ENCODE measurements around the gene PGGT1B. TPM values are rescaled to one million over a fixed set of nuclear protein-coding genes. Genes with fewer than 3 reads are reported as not detected.

PGGT1B gene
- total and polyA plus RNA-seq, 9 donors, result 11.9 to 19.6 (median 15.7) TPM

GRCh38 chr5:115295777-115296123 lies 33.1 kb upstream of the PGGT1B start:
- Histone ChIP-seq H3K36me3 (ENCODE audit: control insufficient read depth, insufficient read depth, low read length) (no peaks in the 10 kb centered on the region), H3K27ac (ENCODE audit: low read length) (no peak overlapping the region), H3K4me1 (ENCODE audit: control insufficient read depth, insufficient read depth, low read length) (peaks cover 2% of the 10 kb centered on the region), H3K9me3 (replicated peaks; ENCODE audit: control insufficient read depth, low read depth, low read length) (peaks cover 6% of the 10 kb centered on the region), H3K4me3 (ENCODE audit: low read length) (peak overlapping the region; percentile 59), H3K27me3 (ENCODE audit: control insufficient read depth, insufficient read depth, low read length) (no peaks in the 10 kb centered on the region)
- DNase-seq, result no peak
- 2% methylated on average over 7 of the region's 11 CpGs for WGBS (ENCODE audit: insufficient coverage)

- peaks cover 2% of the 10 kb centered on the region for H3K4me1 ChIP-seq (ENCODE audit: control insufficient read depth, insufficient read depth, low read length)
Observed at GRCh38 chr5:115291397-115291796, 28.7 kb upstream of the PGGT1B start.

DNA sequence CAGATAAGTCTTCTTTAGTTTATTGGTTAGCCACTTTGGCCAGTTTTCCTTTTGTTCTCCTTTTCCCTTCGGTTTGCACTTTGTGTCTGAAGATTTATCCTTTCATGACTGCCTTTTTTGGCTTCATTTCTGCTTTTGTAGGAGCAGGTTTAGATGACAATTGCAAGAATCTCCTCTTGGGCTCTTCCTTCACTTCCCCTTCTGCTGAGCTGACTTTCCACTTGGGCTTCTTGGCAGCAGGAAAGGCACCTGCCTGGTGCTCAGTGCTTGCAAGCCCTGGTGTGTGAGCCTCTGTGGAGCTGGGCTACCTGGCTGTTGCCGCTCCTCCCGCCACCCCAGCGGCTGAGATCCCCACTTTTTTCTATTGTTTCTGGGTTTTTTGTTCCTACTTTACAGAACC lies 26.4 kb upstream of the PGGT1B start:
- Histone ChIP-seq H3K36me3 (ENCODE audit: control insufficient read depth, insufficient read depth, low read length) (no peaks in the 10 kb centered on the region), H3K9me3 (replicated peaks; ENCODE audit: control insufficient read depth, low read depth, low read length) (peaks cover 6% of the 10 kb centered on the region), H3K4me3 (ENCODE audit: low read length) (no peak overlapping the region), H3K4me1 (ENCODE audit: control insufficient read depth, insufficient read depth, low read length) (no peaks in the 10 kb centered on the region), H3K27ac (ENCODE audit: low read length) (no peak overlapping the region), H3K27me3 (ENCODE audit: control insufficient read depth, insufficient read depth, low read length) (no peaks in the 10 kb centered on the region)
- DNase-seq, result peak; percentile 58
- WGBS (ENCODE audit: insufficient coverage), result no CpG with 5 or more reads among the region's 4 CpGs

More at GRCh38 chr5:115291397-115291796, 28.7 kb upstream of the PGGT1B start:
- DNase-seq, result no peak
- Histone ChIP-seq H3K9me3 (replicated peaks; ENCODE audit: control insufficient read depth, low read depth, low read length) (peaks cover 6% of the 10 kb centered on the region), H3K27me3 (ENCODE audit: control insufficient read depth, insufficient read depth, low read length) (no peaks in the 10 kb centered on the region), H3K36me3 (ENCODE audit: control insufficient read depth, insufficient read depth, low read length) (no peaks in the 10 kb centered on the region), H3K27ac (ENCODE audit: low read length) (no peak overlapping the region), H3K4me3 (ENCODE audit: low read length) (no peak overlapping the region)

- Histone ChIP-seq H3K36me3 (ENCODE audit: control insufficient read depth, insufficient read depth, low read length) (no peaks in the 10 kb centered on the region), H3K4me3 (ENCODE audit: low read length) (no peak overlapping the region), H3K4me1 (ENCODE audit: control insufficient read depth, insufficient read depth, low read length) (no peaks in the 10 kb centered on the region), H3K27ac (ENCODE audit: low read length) (no peak overlapping the region), H3K9me3 (replicated peaks; ENCODE audit: control insufficient read depth, low read depth, low read length) (no peaks in the 10 kb centered on the region), H3K27me3 (ENCODE audit: control insufficient read depth, insufficient read depth, low read length) (no peaks in the 10 kb centered on the region)
- WGBS (ENCODE audit: insufficient coverage), result no CpG with 5 or more reads among the region's 1 CpG
- no peak for DNase-seq
Observed at GRCh38 chr5:115284021-115284420, 21.3 kb upstream of the PGGT1B start.

- DNase-seq, result no peak
- no peaks in the 10 kb centered on the region for H3K9me3 ChIP-seq (replicated peaks; ENCODE audit: control insufficient read depth, low read depth, low read length)
- no peak overlapping the region for H3K27ac ChIP-seq (ENCODE audit: low read length)
- no peaks in the 10 kb centered on the region for H3K27me3 ChIP-seq (ENCODE audit: control insufficient read depth, insufficient read depth, low read length)
- no CpG with 5 or more reads among the region's 1 CpG for WGBS (ENCODE audit: insufficient coverage)
- no peak overlapping the region for H3K4me3 ChIP-seq (ENCODE audit: low read length)
- no peaks in the 10 kb centered on the region for H3K4me1 ChIP-seq (ENCODE audit: control insufficient read depth, insufficient read depth, low read length)
- H3K36me3 ChIP-seq (ENCODE audit: control insufficient read depth, insufficient read depth, low read length), result no peaks in the 10 kb centered on the region
Observed at GRCh38 chr5:115282131-115282530, 19.5 kb upstream of the PGGT1B start.

GRCh38 chr5:115274584-115274983 lies 11.9 kb upstream of the PGGT1B start:
- 100% methylated on average over 1 of the region's 3 CpGs for WGBS (ENCODE audit: insufficient coverage)
- no peaks in the 10 kb centered on the region for H3K27me3 ChIP-seq (ENCODE audit: control insufficient read depth, insufficient read depth, low read length)
- no peak overlapping the region for H3K27ac ChIP-seq (ENCODE audit: low read length)
- H3K4me3 ChIP-seq (ENCODE audit: low read length), result no peak overlapping the region
- no peaks in the 10 kb centered on the region for H3K4me1 ChIP-seq (ENCODE audit: control insufficient read depth, insufficient read depth, low read length)
- H3K9me3 ChIP-seq (replicated peaks; ENCODE audit: control insufficient read depth, low read depth, low read length), result no peaks in the 10 kb centered on the region
- DNase-seq, result peak; percentile 9
- H3K36me3 ChIP-seq (ENCODE audit: control insufficient read depth, insufficient read depth, low read length), result peaks cover 6% of the 10 kb centered on the region

- Histone ChIP-seq H3K36me3 (ENCODE audit: control insufficient read depth, insufficient read depth, low read length) (peaks cover 6% of the 10 kb centered on the region), H3K4me3 (ENCODE audit: low read length) (no peak overlapping the region), H3K9me3 (replicated peaks; ENCODE audit: control insufficient read depth, low read depth, low read length) (no peaks in the 10 kb centered on the region), H3K27ac (ENCODE audit: low read length) (no peak overlapping the region), H3K27me3 (ENCODE audit: control insufficient read depth, insufficient read depth, low read length) (no peaks in the 10 kb centered on the region), H3K4me1 (ENCODE audit: control insufficient read depth, insufficient read depth, low read length) (no peaks in the 10 kb centered on the region)
- no CpG with 5 or more reads among the region's 3 CpGs for WGBS (ENCODE audit: insufficient coverage)
- no peak for DNase-seq
Observed at GRCh38 chr5:115272297-115272958, 9.8 kb upstream of the PGGT1B start.

- Histone ChIP-seq H3K4me3 (ENCODE audit: low read length) (no peak overlapping the region), H3K27ac (ENCODE audit: low read length) (no peak overlapping the region), H3K4me1 (ENCODE audit: control insufficient read depth, insufficient read depth, low read length) (no peaks in the 10 kb centered on the region), H3K9me3 (replicated peaks; ENCODE audit: control insufficient read depth, low read depth, low read length) (no peaks in the 10 kb centered on the region), H3K36me3 (ENCODE audit: control insufficient read depth, insufficient read depth, low read length) (peaks cover 6% of the 10 kb centered on the region), H3K27me3 (ENCODE audit: control insufficient read depth, insufficient read depth, low read length) (no peaks in the 10 kb centered on the region)
- 50% methylated on average over 2 of the region's 6 CpGs for WGBS (ENCODE audit: insufficient coverage)
- peak; percentile 39 for DNase-seq
Observed at GRCh38 chr5:115271295-115272050, 8.8 kb upstream of the PGGT1B start.

GRCh38 chr5:115267617-115268016 lies 4.9 kb upstream of the PGGT1B start:
- no peaks in the 10 kb centered on the region for H3K4me1 ChIP-seq (ENCODE audit: control insufficient read depth, insufficient read depth, low read length)
- no peaks in the 10 kb centered on the region for H3K9me3 ChIP-seq (replicated peaks; ENCODE audit: control insufficient read depth, low read depth, low read length)
- H3K4me3 ChIP-seq (ENCODE audit: low read length), result no peak overlapping the region
- no peak for DNase-seq
- H3K27ac ChIP-seq (ENCODE audit: low read length), result no peak overlapping the region
- H3K27me3 ChIP-seq (ENCODE audit: control insufficient read depth, insufficient read depth, low read length), result no peaks in the 10 kb centered on the region
- H3K36me3 ChIP-seq (ENCODE audit: control insufficient read depth, insufficient read depth, low read length), result peaks cover 4% of the 10 kb centered on the region

DNA sequence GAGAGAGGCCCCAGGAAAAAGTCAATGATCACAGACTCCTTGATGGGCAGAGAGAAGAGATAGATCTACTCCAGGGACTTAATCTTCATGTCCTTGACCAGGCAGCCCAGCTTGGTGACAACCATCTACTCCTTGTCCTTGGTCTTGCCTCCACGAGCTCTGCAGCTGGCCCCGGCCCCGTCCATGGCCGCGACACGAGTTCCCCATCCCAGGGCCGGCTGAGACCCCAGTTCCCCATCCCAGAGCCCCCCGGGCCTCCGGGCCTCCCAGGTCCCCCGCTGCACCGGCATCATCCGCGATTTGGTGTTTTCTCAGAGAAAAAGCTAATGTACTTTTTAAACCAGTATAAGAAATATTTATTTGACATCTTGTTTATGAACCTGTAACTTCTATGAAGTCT lies 2.5 kb upstream of the PGGT1B start:
- Histone ChIP-seq H3K9me3 (replicated peaks; ENCODE audit: control insufficient read depth, low read depth, low read length) (no peaks in the 10 kb centered on the region), H3K27me3 (ENCODE audit: control insufficient read depth, insufficient read depth, low read length) (no peaks in the 10 kb centered on the region), H3K4me3 (ENCODE audit: low read length) (no peak overlapping the region), H3K27ac (ENCODE audit: low read length) (no peak overlapping the region), H3K4me1 (ENCODE audit: control insufficient read depth, insufficient read depth, low read length) (peaks cover 3% of the 10 kb centered on the region), H3K36me3 (ENCODE audit: control insufficient read depth, insufficient read depth, low read length) (peaks cover 4% of the 10 kb centered on the region)
- peak; percentile 1 for DNase-seq
- 94% methylated on average over 6 of the region's 13 CpGs for WGBS (ENCODE audit: insufficient coverage)
